GM13976 (cell line): ENCODE results near the gene COTL1.

Experiments
- DNase-seq: peaks from one replicate; pipeline ENCODE4 v3.0.0; 2012; ENCODE audit warnings: low spot score
- in situ Hi-C: fragments of 300-500 bp; cut with MboI; formaldehyde crosslinking; loops from one replicate; pipeline ENCODE4 v1.12.0; 2022; ENCODE audit warnings: low sequenced_read_pairs, mixed read lengths, inconsistent platforms; ENCODE audit not compliant: unreplicated experiment
- TF ChIP-seq, protein P1 (sequence below): IDR thresholded peaks from 2 replicates; pipeline ENCODE4 v1.5.1; 2012; ENCODE audit warnings: borderline replicate concordance, mild to moderate bottlenecking; ENCODE audit not compliant: insufficient read depth; ENCODE audit errors: extremely low read depth, missing control alignments, control extremely low read depth

Gene COTL1

DNA sequence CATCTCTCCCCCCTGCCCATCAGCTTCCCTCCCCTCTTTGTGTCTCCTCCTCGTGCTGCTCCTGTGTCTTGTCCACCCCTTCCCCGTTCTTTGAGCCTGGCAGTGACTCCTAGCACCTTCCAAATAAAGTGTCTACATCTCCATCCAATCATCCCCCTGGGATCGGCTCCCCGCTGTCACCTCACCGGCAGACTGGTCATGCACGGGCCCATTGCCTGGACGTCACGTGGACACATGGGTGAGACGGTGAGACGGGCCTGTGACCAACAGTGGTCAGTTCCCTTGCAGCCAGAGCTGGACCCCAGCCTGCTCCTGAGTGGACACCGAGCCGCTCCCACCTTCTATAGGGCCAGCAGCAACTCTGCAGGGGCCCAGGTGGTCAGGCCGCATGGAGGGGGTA, 46.4 kb downstream of the COTL1 start:
- DNase-seq = no peak
- TF ChIP-seq, protein P1, sequence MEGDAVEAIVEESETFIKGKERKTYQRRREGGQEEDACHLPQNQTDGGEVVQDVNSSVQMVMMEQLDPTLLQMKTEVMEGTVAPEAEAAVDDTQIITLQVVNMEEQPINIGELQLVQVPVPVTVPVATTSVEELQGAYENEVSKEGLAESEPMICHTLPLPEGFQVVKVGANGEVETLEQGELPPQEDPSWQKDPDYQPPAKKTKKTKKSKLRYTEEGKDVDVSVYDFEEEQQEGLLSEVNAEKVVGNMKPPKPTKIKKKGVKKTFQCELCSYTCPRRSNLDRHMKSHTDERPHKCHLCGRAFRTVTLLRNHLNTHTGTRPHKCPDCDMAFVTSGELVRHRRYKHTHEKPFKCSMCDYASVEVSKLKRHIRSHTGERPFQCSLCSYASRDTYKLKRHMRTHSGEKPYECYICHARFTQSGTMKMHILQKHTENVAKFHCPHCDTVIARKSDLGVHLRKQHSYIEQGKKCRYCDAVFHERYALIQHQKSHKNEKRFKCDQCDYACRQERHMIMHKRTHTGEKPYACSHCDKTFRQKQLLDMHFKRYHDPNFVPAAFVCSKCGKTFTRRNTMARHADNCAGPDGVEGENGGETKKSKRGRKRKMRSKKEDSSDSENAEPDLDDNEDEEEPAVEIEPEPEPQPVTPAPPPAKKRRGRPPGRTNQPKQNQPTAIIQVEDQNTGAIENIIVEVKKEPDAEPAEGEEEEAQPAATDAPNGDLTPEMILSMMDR = no peak
- in situ Hi-C loops = no loop called here

DNA sequence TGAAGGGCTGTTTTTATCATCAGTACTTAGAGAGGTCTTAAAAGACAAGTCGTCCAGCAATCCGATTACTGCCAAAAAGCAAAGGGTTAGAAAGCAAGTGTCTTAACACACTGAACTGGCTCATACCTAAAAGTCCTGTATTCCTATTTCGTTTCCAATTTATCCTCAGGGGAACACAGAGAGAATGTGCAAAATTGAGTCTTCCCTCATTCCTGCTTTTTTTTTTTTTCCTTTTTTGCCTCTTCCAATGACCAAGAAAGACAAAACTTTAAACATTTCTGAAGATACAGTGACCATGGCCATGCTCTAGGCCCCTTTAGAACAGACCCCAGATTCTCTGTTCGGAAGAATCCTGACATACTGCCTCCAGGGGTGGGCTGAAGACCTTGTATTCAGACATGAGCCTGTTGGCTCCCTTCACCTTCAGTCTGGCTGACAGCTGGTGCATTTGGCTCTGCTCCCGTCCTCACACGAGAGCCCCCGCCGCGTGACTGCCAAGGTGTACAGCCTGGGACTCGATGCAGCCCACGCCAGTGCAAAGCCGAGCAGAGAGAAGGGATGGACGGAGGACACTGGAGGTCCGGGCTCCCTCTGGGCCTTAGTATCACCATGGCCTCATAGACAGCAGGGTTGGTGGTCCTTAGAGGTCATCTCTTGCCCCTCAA, 47.0 kb downstream of the COTL1 start:
- in situ Hi-C loops = no loop called here
- TF ChIP-seq, protein P1 = no peak
- DNase-seq = no peak

DNA sequence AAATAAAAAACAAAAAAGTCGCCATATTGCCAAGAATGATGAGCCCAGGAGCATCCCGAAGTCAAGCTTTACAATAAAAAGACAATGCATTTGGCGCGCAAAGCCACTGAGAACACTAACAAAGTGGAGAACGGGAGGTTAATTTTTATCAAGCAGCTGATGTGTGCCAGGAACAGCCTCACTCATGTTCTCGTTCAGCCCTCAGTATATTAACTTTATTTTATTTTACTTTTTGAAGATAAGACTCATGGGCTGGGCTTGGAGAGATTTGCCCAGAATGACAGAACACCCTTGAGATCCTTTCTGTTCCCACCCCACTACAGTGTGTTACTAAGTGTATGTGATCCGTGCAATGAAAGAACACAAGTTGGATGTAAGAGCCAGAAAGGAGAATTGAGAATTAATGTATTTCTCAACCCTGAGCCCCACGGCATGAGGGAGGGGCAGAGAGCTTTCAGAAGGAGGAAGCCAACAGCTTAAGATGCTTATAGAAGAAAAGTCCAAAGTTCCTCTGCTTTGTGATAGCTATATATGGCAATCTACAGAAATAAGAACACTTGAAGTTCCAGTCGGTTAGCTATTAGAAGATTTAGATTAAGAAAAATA, 48.4 kb downstream of the COTL1 start:
- in situ Hi-C loops = no loop called here
- TF ChIP-seq, protein P1 = no peak
- no peak for DNase-seq

DNA sequence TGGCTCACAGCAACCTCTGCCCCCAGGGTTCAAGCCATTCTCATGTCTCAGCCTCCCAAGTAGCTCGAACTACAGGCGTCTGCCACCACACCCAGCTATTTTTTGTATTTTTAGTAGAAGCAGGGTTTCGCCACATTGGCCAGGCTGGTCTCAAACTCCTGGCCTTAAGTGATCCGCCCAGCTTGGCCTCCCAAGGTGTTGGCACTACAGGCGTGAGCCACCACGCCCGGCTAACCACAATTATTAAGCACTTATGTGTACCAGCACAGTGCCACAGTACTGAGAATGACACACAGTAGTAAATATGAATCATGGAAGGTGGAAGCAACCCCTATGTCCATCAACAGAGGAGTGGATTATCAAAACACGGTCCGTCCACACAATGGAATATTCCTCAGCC, 49.8 kb downstream of the COTL1 start:
- in situ Hi-C loops = no loop called here
- TF ChIP-seq, protein P1 = no peak
- no peak for DNase-seq

DNA sequence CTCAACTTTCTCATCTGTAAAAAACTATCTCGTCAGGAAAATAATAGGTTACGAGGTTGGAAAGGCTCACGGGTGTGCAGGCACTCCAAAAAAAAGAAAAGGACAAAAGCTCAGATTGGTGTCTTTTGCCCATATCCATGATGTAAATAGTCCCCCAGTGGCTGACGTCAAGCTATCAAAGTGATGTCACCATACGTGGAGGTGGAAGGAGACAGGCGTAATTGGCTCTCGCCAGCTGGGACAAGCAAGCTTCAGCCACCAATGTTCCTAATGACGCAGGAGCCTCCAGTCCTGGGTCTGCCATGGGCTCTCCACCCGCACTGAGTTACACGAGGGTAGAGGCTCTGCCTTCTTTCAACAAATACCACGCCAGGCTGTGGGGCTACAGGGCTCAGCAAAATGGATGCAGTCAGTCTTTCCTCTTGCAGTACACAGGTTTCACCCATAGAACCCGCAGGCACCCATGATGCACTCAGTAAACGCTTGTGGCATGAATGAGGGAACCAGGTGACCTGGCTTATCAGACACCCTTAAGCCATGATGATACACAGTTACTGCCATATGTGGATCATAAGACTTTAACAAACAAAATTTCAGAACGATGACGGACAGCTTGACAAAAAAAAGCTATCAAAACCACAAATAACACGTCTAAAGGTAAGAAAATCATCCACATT, 50.5 kb downstream of the COTL1 start:
- DNase-seq = no peak
- TF ChIP-seq, protein P1 = no peak
- in situ Hi-C loops = no loop called here

DNA sequence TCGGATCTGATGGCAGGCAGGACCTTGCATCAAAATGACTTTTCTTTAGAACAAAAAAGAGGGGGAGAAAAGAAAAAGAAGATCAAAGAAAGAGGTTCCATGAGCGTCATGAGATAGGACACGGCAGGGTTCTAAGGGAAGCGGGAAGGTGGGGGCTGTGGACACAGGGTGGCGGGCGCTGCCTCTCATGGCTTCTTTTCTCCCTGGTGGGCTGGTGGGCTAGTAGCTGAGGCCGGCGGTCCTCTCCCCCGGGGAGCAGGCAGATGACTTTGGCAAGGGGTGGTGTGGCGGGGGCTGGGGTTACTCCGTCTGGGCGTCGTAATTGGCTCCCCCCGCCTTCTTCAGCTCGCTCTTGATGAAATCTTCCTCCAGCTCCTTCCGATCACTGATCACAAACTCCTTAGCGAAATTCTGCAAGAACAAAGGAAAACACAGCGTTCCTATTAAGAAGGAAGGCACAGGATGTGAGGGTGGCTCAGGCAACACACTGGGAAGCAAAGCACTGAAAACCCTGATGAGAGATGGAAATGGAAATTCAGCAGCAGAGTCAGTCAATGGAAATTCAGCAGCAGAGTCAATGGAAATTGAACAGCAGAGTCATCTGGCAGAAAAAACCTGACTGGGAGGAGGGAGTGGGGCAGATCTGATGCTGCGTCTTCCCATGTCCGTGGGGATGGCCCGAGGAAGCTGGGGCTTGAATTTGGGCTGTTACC, 51.2 kb downstream of the COTL1 start:
- no peak for DNase-seq
- TF ChIP-seq, protein P1 = no peak
- in situ Hi-C loops = no loop called here
